Fibroblast of pulmonary artery (primary cell): ENCODE results near the gene KRT6C.
"Not testable (repeated sequence)": the region's sequence is repeated elsewhere in the genome, so short reads cannot be mapped to it uniquely, and the experiment has no call there.

Experiments
- DNase-seq: peaks from one replicate; pipeline ENCODE4 v3.0.0-alpha.2; 2010; ENCODE audit warnings: low read depth
- H3K4me3 ChIP-seq: replicated peaks from 2 replicates; pipeline ENCODE4 v1.5.1; 2011; ENCODE audit warnings: low read depth, mild to moderate bottlenecking, control low read depth, low read length, moderate library complexity
- CTCF ChIP-seq: IDR thresholded peaks from 2 replicates; pipeline ENCODE4 v1.5.1; 2011; ENCODE audit warnings: mild to moderate bottlenecking, control low read depth, low read length, inconsistent platforms; ENCODE audit errors: missing control alignments

Gene KRT6C

GRCh38 chr12:52493172-52493571, 19.6 kb upstream of the KRT6C start, which contains the start of gene KRT6A:
Gene KRT6A (minus strand): TSS chr12:52493257. CDS start chr12:52493188, 69 bp downstream.
- H3K4me3 ChIP-seq = no peak within 1 kb of the TSS
- DNase-seq = no peak
- no peak for TF ChIP-seq CTCF

GRCh38 chr12:52492405-52492804, 18.8 kb upstream of the KRT6C start:
- H3K4me3 ChIP-seq, DNase-seq: not testable (repeated sequence)

- H3K4me3 ChIP-seq, DNase-seq: not testable (repeated sequence)
Measured at GRCh38 chr12:52491495-52491894, 17.9 kb upstream of the KRT6C start.

DNA sequence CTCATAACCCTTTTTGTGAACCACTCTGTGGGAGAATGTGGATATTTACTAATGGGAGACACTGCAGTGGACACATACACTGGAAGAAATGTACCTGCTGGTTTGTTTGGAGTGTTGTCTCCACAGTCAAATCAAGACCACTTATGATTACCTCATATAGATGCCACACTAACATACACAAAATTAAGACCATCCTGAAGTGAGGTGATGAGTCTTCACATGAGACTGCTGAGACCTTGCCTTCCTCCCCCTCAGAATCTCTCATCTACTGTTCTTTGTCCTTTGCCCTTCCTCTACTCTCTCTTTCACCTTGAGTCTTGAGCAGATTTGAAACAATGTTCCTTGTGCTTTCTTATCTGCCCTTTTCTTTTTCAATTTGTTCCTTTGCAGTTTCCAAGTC, 15.1 kb upstream of the KRT6C start:
- no peak for DNase-seq
- H3K4me3 ChIP-seq = no peak overlapping the region
- no peak for TF ChIP-seq CTCF

- not testable (repeated sequence) for DNase-seq, H3K4me3 ChIP-seq
Measured at GRCh38 chr12:52487744-52488443, 14.3 kb upstream of the KRT6C start.

DNA sequence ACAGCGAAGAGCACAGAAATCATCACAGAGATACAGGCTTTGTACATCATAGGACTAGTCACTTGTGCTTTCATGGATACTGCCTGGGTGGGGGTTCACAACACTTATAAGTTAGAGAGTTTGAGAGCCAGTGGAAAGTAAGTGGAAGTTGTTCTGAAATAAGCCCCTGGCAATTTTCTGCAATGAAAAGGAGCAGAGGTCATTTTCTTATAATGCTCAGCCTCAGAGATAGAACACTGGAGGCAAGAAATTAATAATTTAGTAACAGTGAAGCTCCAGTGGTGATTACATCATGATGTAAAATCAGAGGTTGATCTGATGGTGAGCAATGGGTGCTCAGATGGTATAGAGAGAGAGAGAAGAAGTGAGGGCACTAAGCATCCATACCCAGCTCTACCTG, 13.6 kb upstream of the KRT6C start:
- no peak for TF ChIP-seq CTCF
- no peak for DNase-seq
- no peak overlapping the region for H3K4me3 ChIP-seq

- H3K4me3 ChIP-seq = no peak overlapping the region
- no peak for TF ChIP-seq CTCF
- DNase-seq = no peak
Measured at GRCh38 chr12:52486166-52487105, 12.8 kb upstream of the KRT6C start.

GRCh38 chr12:52480073-52480472, 6.5 kb upstream of the KRT6C start:
- DNase-seq = no peak
- no peak for TF ChIP-seq CTCF
- no peak overlapping the region for H3K4me3 ChIP-seq
